Esophagus muscularis mucosa (tissue), 4 donors: Measurements from ENCODE around the gene DPF3. TPM values are rescaled to one million over a fixed set of nuclear protein-coding genes. Genes with fewer than 3 reads are reported as not detected.

ENCODE experiments used
- DNase-seq: peaks from one replicate; pipeline ENCODE4 v3.0.0-alpha.2; 2017; ENCODE audit errors: extremely low spot score
- H3K27ac ChIP-seq, 4 donors: fragments of 200-600 bp; sonication (generic); replicated peaks in 1 of 4; 1 replicate in 3 of 4; 2 replicates in 1 of 4; pipeline ENCODE4 v1.5.1; 2016 to 2019; ENCODE audit warnings: mild to moderate bottlenecking in 1 of 4
- H3K27me3 ChIP-seq, 4 donors: fragments of 200-600 bp; sonication (generic); one replicate each; pipeline versions ENCODE4 v1.5.1 to v1.6.0; 2016 to 2019
- H3K36me3 ChIP-seq, 4 donors: fragments of 200-600 bp; sonication (generic); one replicate each; pipeline ENCODE4 v1.5.1; 2016 to 2019
- H3K4me1 ChIP-seq, 4 donors: fragments of 200-600 bp; sonication (generic); one replicate each; pipeline ENCODE4 v1.5.1; 2016 to 2019
- H3K4me3 ChIP-seq, 4 donors: fragments of 200-600 bp; sonication (generic); 1 replicate in 2 of 4; 2 replicates in 2 of 4; pipeline ENCODE4 v1.5.1; 2016 to 2019; ENCODE audit warnings: mild to moderate bottlenecking in 4 of 4, moderate library complexity in 1 of 4
- H3K9me3 ChIP-seq, 4 donors: fragments of 200-600 bp; sonication (generic); 1 replicate in 3 of 4; 2 replicates in 1 of 4; pipeline ENCODE4 v1.5.1; 2016 to 2019
- EP300 ChIP-seq: sonication (generic); formaldehyde crosslinking; IDR thresholded peaks from one replicate; pipeline ENCODE4 v1.6.1; 2017; ENCODE audit warnings: antibody characterized with exemption
- POLR2A ChIP-seq: fragments of 450-650 bp; IDR thresholded peaks from one replicate; pipeline ENCODE4 v1.6.1; 2017; ENCODE audit warnings: antibody characterized with exemption, moderate library complexity, mild to moderate bottlenecking, low read depth
- POLR2AphosphoS5 ChIP-seq, 2 donors: sonication (generic); formaldehyde crosslinking; IDR thresholded peaks; one replicate each; pipeline ENCODE4 v1.6.1; 2017; ENCODE audit warnings: antibody characterized with exemption in 2 of 2
- WGBS: methylation state at CpG from one replicate; pipeline ENCODE4 v1.1.5; 2018; 5-methylcytosine and 5-hydroxymethylcytosine counted together
- intact Hi-C: fragments of 100-400 bp; cut with DNase I; formaldehyde crosslinking; loops from one replicate; pipeline ENCODE4 v1.15.1; 2023
- total RNA-seq, 4 donors: library from RNA; depleted of rRNA; stranded (reverse); fragments of >200 nt; gene quantifications; one replicate each; pipeline versions ENCODE4 v1.1.0 to v1.2.1, GENCODE V29; 2016
- TF ChIP-seq, protein P1 (sequence below), 3 experiments: fragments of 200-600 bp in 2 of 3; fragments of 450-650 bp in 1 of 3; sonication (generic) in 2 of 3; IDR thresholded peaks; one replicate each; pipeline ENCODE4 v1.5.1; 2017 to 2019; ENCODE audit warnings: antibody characterized with exemption in 3 of 3, mild to moderate bottlenecking in 2 of 3, moderate library complexity in 1 of 3

The DPF3 gene
- total RNA-seq, 4 donors from 2014 or later: 0.78 to 2.5 (median 1.7) TPM

DNA sequence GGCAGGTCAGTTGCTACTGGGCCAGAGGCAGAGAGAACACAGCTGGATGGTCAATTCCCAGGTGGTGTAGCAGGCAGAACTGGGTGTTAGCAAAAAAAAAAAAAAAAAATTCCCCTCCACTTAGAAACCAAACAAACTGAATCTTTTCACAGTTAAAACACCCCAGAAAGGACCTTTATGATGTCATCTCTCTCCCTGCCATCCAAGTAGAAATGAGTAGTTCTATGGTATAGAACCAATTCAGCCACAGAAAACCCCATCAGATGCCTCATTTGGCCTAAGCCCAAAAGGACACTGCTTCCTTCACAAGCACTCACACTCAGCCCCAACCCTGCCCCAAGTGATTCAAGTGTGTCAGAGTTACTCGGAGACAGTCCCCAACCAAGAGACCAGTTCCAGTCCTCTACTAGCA lies 230.8 kb downstream of the DPF3 start:
- intact Hi-C loops: no loop called here
- H3K4me3 ChIP-seq: no peak overlapping the region
- no peak for DNase-seq
- WGBS: 86% methylated on average over 1 of the region's 1 CpG
- no peak overlapping the region for H3K27ac ChIP-seq
- H3K27me3 ChIP-seq: no peaks in the 10 kb centered on the region
- H3K36me3 ChIP-seq: peaks cover 0 to 6% (median 0%) of the 10 kb centered on the region in 4 donors
- H3K4me1 ChIP-seq: no peaks in the 10 kb centered on the region
- H3K9me3 ChIP-seq: no peaks in the 10 kb centered on the region
- no peak for TF ChIP-seq POLR2A
- TF ChIP-seq, protein P1, sequence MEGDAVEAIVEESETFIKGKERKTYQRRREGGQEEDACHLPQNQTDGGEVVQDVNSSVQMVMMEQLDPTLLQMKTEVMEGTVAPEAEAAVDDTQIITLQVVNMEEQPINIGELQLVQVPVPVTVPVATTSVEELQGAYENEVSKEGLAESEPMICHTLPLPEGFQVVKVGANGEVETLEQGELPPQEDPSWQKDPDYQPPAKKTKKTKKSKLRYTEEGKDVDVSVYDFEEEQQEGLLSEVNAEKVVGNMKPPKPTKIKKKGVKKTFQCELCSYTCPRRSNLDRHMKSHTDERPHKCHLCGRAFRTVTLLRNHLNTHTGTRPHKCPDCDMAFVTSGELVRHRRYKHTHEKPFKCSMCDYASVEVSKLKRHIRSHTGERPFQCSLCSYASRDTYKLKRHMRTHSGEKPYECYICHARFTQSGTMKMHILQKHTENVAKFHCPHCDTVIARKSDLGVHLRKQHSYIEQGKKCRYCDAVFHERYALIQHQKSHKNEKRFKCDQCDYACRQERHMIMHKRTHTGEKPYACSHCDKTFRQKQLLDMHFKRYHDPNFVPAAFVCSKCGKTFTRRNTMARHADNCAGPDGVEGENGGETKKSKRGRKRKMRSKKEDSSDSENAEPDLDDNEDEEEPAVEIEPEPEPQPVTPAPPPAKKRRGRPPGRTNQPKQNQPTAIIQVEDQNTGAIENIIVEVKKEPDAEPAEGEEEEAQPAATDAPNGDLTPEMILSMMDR (IDR thresholded peaks at IDR 0.05): no peak
- TF ChIP-seq EP300: no peak
- TF ChIP-seq POLR2AphosphoS5 (IDR thresholded peaks at IDR 0.05): no peak

DNA sequence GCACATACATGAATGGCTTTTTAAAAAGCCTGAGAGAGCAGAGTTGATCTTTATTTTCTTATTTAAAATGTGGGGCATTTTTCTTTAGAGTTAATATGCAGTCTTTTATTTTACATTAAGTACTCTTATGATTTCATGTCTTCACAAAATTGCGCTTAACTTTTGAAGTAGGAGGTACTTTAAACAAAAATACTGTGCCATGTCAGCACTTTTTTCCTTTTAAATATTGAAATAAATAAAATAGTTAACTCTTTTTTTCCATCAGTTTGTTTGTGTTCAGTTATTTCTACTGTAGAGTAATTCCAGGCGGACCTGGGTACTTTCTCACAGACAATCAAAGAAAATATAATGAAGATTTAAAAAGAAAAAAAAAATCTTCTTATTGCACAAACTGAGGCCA lies 231.7 kb downstream of the DPF3 start:
- Histone ChIP-seq H3K27ac (no peak overlapping the region), H3K4me3 (no peak overlapping the region), H3K36me3 (peaks cover 0 to 6% (median 0%) of the 10 kb centered on the region in 4 donors), H3K27me3 (no peaks in the 10 kb centered on the region), H3K9me3 (no peaks in the 10 kb centered on the region), H3K4me1 (no peaks in the 10 kb centered on the region)
- 90% methylated on average over 2 of the region's 2 CpGs for WGBS
- DNase-seq: no peak
- intact Hi-C loops: no loop called here
- TF ChIP-seq, protein P1 (IDR thresholded peaks at IDR 0.05): no peak
- no peak for TF ChIP-seq EP300
- no peak for TF ChIP-seq POLR2AphosphoS5 (IDR thresholded peaks at IDR 0.05)
- no peak for TF ChIP-seq POLR2A

DNA sequence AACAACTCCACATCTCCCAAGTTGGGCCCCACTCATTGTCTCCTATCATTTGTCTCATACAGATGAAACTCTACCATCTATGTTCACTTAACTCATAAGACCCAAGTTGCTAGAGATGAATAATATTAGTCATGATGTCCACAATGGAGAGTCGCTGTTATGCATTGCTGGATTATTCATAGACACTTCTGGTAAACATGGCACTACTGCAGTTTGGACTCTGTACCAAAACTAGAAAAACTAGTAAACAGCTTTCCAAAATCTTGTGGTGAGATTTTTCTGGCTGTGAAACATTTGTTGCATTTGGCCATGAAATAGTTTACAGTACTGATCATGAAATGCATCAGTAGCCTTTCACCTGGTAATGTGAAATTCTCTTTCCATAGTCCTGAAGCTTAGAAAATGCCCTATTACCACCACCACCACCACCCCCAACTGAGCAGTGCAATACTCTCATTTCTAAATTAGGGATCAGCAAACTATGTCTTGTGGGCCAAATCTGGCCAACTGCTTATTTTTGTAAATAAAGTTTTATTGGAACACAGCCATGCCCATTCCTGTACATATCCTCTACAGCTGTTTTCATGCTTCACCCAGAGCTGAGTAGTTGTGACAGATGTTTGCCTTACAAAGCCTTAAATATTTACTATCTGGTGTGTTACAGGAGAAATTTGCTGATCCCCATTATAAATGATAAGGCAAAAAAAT lies 236.5 kb downstream of the DPF3 start:
- no peaks in the 10 kb centered on the region for H3K9me3 ChIP-seq
- peaks cover 0 to 3% (median 0%) of the 10 kb centered on the region in 4 donors for H3K27me3 ChIP-seq
- no peak overlapping the region for H3K27ac ChIP-seq
- no peak overlapping the region for H3K4me3 ChIP-seq
- H3K4me1 ChIP-seq: no peaks in the 10 kb centered on the region
- WGBS: 80% methylated on average over 1 of the region's 1 CpG
- TF ChIP-seq POLR2A: no peak
- no peak for TF ChIP-seq EP300
- TF ChIP-seq POLR2AphosphoS5 (IDR thresholded peaks at IDR 0.05): no peak
- TF ChIP-seq, protein P1 (IDR thresholded peaks at IDR 0.05): no peak
- no peak for DNase-seq
- intact Hi-C loops: no loop called here
- H3K36me3 ChIP-seq: peaks cover 0 to 5% (median 0%) of the 10 kb centered on the region in 4 donors

DNA sequence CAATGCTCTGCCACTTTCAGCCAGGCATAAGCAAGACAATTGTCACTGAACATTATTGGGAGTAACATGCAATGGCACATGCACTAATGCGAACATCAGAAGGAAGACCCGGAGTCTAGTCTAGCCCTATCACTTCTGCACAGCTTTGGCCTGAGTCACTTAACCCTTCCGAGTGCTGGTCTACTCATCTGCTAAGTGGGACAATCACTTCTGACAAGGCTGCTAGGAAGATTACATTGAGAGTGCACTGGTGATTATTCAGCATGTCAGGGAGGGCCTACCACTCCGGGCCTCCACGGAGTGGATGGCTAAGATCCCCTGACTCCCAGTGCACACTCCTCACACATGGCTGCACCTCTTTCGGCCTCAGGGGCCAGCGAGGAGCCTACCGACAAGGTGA lies 240.9 kb downstream of the DPF3 start:
- Histone ChIP-seq H3K27me3 (peaks cover 0 to 13% (median 0%) of the 10 kb centered on the region in 4 donors), H3K9me3 (no peaks in the 10 kb centered on the region), H3K4me3 (no peak overlapping the region), H3K4me1 (peaks cover 0 to 7% (median 4%) of the 10 kb centered on the region in 4 donors), H3K36me3 (no peaks in the 10 kb centered on the region), H3K27ac (no peak overlapping the region)
- intact Hi-C loops: no loop called here
- DNase-seq: no peak
- TF ChIP-seq POLR2A: no peak
- TF ChIP-seq EP300: no peak
- TF ChIP-seq, protein P1 (IDR thresholded peaks at IDR 0.05): no peak
- TF ChIP-seq POLR2AphosphoS5 (IDR thresholded peaks at IDR 0.05): no peak
- 80% methylated on average over 7 of the region's 8 CpGs for WGBS
